ENCODE measurements around the gene NEDD4L.
"Not testable (repeated sequence)": the region's sequence is repeated elsewhere in the genome, so short reads cannot be mapped to it uniquely, and the experiment has no call there.

The NEDD4L gene

GRCh38 chr18:58272779-58273435 is 228.9 kb downstream of the NEDD4L start:
- no peak for DNase-seq

GRCh38 chr18:58275176-58275575 is 231.2 kb downstream of the NEDD4L start:
- no peak for DNase-seq

- no peak for DNase-seq
Observed at GRCh38 chr18:58276789-58277739, 233.0 kb downstream of the NEDD4L start.

- no peak for DNase-seq
Observed at GRCh38 chr18:58279504-58280175, 235.6 kb downstream of the NEDD4L start.

- DNase-seq: no peak
Observed at GRCh38 chr18:58280191-58280590, 236.2 kb downstream of the NEDD4L start.

GRCh38 chr18:58282872-58283271 is 238.8 kb downstream of the NEDD4L start:
- DNase-seq: not testable (repeated sequence)

- no peak for DNase-seq
Observed at GRCh38 chr18:58284699-58285448, 240.8 kb downstream of the NEDD4L start.

- no peak for DNase-seq
Observed at GRCh38 chr18:58285449-58286130, 241.6 kb downstream of the NEDD4L start.

- no peak for DNase-seq
Observed at GRCh38 chr18:58286632-58287352, 242.8 kb downstream of the NEDD4L start.

- DNase-seq: no peak
Observed at GRCh38 chr18:58287353-58288274, 243.6 kb downstream of the NEDD4L start.

GRCh38 chr18:58288921-58289797 is 245.1 kb downstream of the NEDD4L start:
- no peak for DNase-seq

- no peak for DNase-seq
Observed at GRCh38 chr18:58290116-58290695, 246.2 kb downstream of the NEDD4L start.

GRCh38 chr18:58291131-58291530 is 247.1 kb downstream of the NEDD4L start:
- no peak for DNase-seq

- DNase-seq: no peak
Observed at GRCh38 chr18:58292638-58293037, 248.6 kb downstream of the NEDD4L start.

GRCh38 chr18:58297198-58297597 is 253.2 kb downstream of the NEDD4L start:
- no peak for DNase-seq

GRCh38 chr18:58298251-58299134 is 254.5 kb downstream of the NEDD4L start:
- DNase-seq: no peak

GRCh38 chr18:58299135-58299473 is 255.1 kb downstream of the NEDD4L start:
- DNase-seq: no peak

GRCh38 chr18:58299936-58300335 is 255.9 kb downstream of the NEDD4L start:
- DNase-seq: no peak
